PC-9 (cell line): ENCODE results near the gene EP400.

Experiments used
- CTCF ChIP-seq: fragments of 200-600 bp; sonication (generic); conservative IDR thresholded peaks from 2 replicates; pipeline ENCODE4 v1.6.1; 2017; ENCODE audit warnings: mixed run types, antibody characterized with exemption, mild to moderate bottlenecking, moderate library complexity
- EZH2 ChIP-seq: fragments of 200-600 bp; sonication (generic); IDR thresholded peaks from 2 replicates; pipeline ENCODE4 v1.8.0; 2017; ENCODE audit warnings: antibody characterized with exemption, low read depth

GRCh38 chr12:132061641-132062430, 112.1 kb downstream of the EP400 start:
- no peak for TF ChIP-seq EZH2
- no peak for TF ChIP-seq CTCF
